Smooth muscle cell (in vitro differentiated cells): Measurements from ENCODE around the gene SAA1. TPM values are rescaled to one million over a fixed set of nuclear protein-coding genes. Genes with fewer than 3 reads are reported as not detected.

Experiments used
- DNase-seq: peaks from one replicate; lab custom pipeline; 2025; ENCODE audit not compliant: unreplicated experiment; lab: John Stamatoyannopoulos, UW
- H2AFZ ChIP-seq: fragments of 200-600 bp; sonication (generic); 2 replicates; pipeline ENCODE4 v1.6.0; 2016; ENCODE audit warnings: antibody characterized with exemption, low read depth, mild to moderate bottlenecking
- H3F3A ChIP-seq: fragments of 200-600 bp; sonication (generic); 2 replicates; pipeline ENCODE4 v1.6.0; 2017; ENCODE audit warnings: antibody characterized with exemption, low read depth
- H3K27ac ChIP-seq: fragments of 200-600 bp; sonication (generic); 2 replicates; pipeline ENCODE4 v1.5.1; 2016; ENCODE audit warnings: low read depth, mild to moderate bottlenecking
- H3K27me3 ChIP-seq: fragments of 200-600 bp; sonication (generic); 2 replicates; pipeline ENCODE4 v1.6.1; 2016; ENCODE audit warnings: low read depth, mild to moderate bottlenecking
- H3K36me3 ChIP-seq: fragments of 200-600 bp; sonication (generic); 2 replicates; pipeline ENCODE4 v1.5.1; 2016; ENCODE audit warnings: low read depth
- H3K4me1 ChIP-seq: fragments of 200-600 bp; sonication (generic); 2 replicates; pipeline ENCODE4 v1.5.1; 2016; ENCODE audit warnings: low read depth
- H3K4me2 ChIP-seq: fragments of 200-600 bp; sonication (generic); 2 replicates; pipeline ENCODE4 v1.6.0; 2016; ENCODE audit warnings: mild to moderate bottlenecking
- H3K4me3 ChIP-seq: fragments of 200-600 bp; sonication (generic); 2 replicates; pipeline ENCODE4 v1.5.1; 2016; ENCODE audit warnings: mild to moderate bottlenecking
- H3K79me2 ChIP-seq: fragments of 200-600 bp; sonication (generic); 2 replicates; pipeline ENCODE4 v1.6.0; 2016; ENCODE audit warnings: low read depth, mild to moderate bottlenecking
- H3K9ac ChIP-seq: fragments of 200-600 bp; sonication (generic); 2 replicates; pipeline ENCODE4 v1.6.0; 2016; ENCODE audit warnings: low read depth
- H3K9me3 ChIP-seq: fragments of 200-600 bp; sonication (generic); replicated peaks from 2 replicates; pipeline ENCODE4 v1.5.1; 2016; ENCODE audit warnings: low read depth
- H4K20me1 ChIP-seq: fragments of 200-600 bp; sonication (generic); 2 replicates; pipeline ENCODE4 v1.6.0; 2016; ENCODE audit warnings: low read depth
- WGBS: methylation state at CpG from one replicate; pipeline ENCODE4 v1.1.7; 2016; ENCODE audit warnings: low lambda C conversion rate; 5-methylcytosine and 5-hydroxymethylcytosine counted together
- polyA plus RNA-seq: library from polyadenylated mRNA; unstranded; fragments of >200 nt; fragmentation: Nextera tagmentation; extraction: Ambion mirVana; gene quantifications from 2 replicates; pipeline ENCODE4 v1.2.1, GENCODE V29; 2016
- small RNA-seq: library from RNA; depleted of rRNA; stranded (forward); fragments of <200 nt; gene quantifications from one replicate; pipeline ENCODE3, GENCODE V24; 2014
- total RNA-seq: library from RNA; depleted of rRNA; stranded (reverse); fragments of >200 nt; gene quantifications from 2 replicates; pipeline ENCODE4 v1.2.3, GENCODE V29; 2014
- TF ChIP-seq, protein P1 (sequence below): fragments of 200-600 bp; sonication (generic); IDR thresholded peaks from 2 replicates; pipeline ENCODE4 v1.5.1; 2017; ENCODE audit warnings: borderline replicate concordance, mild to moderate bottlenecking, antibody characterized with exemption; ENCODE audit not compliant: insufficient read depth, poor library complexity, severe bottlenecking

Gene SAA1
- total and polyA plus RNA-seq, 2 experiments from 2014 or later = 1.2 TPM; not detected in 1

DNA sequence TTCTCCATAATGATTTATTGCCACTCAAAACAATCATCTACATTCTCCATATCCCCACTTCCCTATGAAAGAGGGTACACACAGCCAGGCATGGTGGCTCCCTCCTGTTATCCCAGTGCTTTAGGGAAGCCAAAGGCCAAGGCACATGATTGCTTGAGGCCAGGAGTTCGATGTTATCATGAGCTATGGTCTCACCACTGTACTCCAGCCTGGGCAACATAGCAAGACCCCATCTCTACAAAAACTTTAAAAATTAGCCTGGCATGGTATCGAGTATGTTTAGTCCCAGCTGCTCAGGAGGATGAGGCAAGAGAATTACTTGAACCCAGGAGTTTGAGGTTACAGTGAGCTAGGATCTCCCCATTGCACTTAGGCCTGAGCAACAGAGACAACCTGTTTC lies 49.8 kb downstream of the SAA1 start:
- H3K4me2 ChIP-seq = no peak overlapping the region
- no peaks in the 10 kb centered on the region for H3K27me3 ChIP-seq
- peaks cover 7% of the 10 kb centered on the region for H3K4me1 ChIP-seq
- H3K9me3 ChIP-seq = no peaks in the 10 kb centered on the region
- H3K27ac ChIP-seq = no peak overlapping the region
- no peaks in the 10 kb centered on the region for H3K36me3 ChIP-seq
- TF ChIP-seq, protein P1, sequence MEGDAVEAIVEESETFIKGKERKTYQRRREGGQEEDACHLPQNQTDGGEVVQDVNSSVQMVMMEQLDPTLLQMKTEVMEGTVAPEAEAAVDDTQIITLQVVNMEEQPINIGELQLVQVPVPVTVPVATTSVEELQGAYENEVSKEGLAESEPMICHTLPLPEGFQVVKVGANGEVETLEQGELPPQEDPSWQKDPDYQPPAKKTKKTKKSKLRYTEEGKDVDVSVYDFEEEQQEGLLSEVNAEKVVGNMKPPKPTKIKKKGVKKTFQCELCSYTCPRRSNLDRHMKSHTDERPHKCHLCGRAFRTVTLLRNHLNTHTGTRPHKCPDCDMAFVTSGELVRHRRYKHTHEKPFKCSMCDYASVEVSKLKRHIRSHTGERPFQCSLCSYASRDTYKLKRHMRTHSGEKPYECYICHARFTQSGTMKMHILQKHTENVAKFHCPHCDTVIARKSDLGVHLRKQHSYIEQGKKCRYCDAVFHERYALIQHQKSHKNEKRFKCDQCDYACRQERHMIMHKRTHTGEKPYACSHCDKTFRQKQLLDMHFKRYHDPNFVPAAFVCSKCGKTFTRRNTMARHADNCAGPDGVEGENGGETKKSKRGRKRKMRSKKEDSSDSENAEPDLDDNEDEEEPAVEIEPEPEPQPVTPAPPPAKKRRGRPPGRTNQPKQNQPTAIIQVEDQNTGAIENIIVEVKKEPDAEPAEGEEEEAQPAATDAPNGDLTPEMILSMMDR = no peak
- H2AFZ ChIP-seq = no peak overlapping the region
- 100% methylated on average over 2 of the region's 2 CpGs for WGBS
- H4K20me1 ChIP-seq = no peaks in the 10 kb centered on the region
- H3F3A ChIP-seq = no peaks in the 10 kb centered on the region
- peaks cover 46% of the 10 kb centered on the region for H3K79me2 ChIP-seq
- no peak for DNase-seq
- no peak overlapping the region for H3K4me3 ChIP-seq
- no peak overlapping the region for H3K9ac ChIP-seq

DNA sequence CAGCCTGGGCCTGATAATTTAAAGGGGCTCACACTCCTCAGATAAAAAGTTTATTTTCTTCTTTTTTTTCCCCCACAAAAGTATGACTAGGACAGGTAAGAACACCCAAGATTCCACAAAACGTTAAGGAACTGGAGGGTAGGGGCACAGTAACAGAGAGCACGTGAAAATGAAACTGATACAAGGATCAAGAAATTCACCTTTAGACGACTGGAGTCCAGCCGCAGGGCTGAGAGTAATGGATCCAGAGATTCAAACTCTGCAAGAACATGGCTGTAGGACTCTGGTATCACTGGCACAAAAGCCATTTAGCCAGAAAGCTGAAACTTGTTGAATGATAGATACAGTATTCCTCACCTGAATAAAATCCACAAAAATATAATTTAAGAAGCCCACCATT lies 51.5 kb downstream of the SAA1 start:
- Histone ChIP-seq H3K36me3 (no peaks in the 10 kb centered on the region), H3K27me3 (no peaks in the 10 kb centered on the region), H3K4me2 (no peak overlapping the region), H3K9me3 (no peaks in the 10 kb centered on the region), H3K4me1 (peaks cover 13% of the 10 kb centered on the region), H3K79me2 (peaks cover 52% of the 10 kb centered on the region), H4K20me1 (no peaks in the 10 kb centered on the region), H3F3A (no peaks in the 10 kb centered on the region), H3K4me3 (no peak overlapping the region), H3K27ac (no peak overlapping the region), H2AFZ (no peak overlapping the region), H3K9ac (no peak overlapping the region)
- no peak for DNase-seq
- TF ChIP-seq, protein P1 = no peak
- 96% methylated on average over 4 of the region's 4 CpGs for WGBS

Small RNA genes lying within 50 kb of the gene (small RNA-seq; reads per million reads assigned to genes)
- gene RNA5SP333 (not detected), gene RNA5SP334 (not detected)

Other genes starting within 250 kb of the SAA1 start
- gene TPH1, start 220.0 kb upstream of the SAA1 start, total RNA-seq = 0.09 TPM in 1 of 2 replicates, not detected in the other
- gene TPH1, start 220.0 kb upstream of the SAA1 start, polyA plus RNA-seq = not detected in 2 replicates
- 20.0 and 22.2 TPM in 2 replicates for gene SAAL1, start 160.2 kb upstream of the SAA1 start, total RNA-seq
- 19.4 and 19.9 TPM in 2 replicates for gene SAAL1, start 160.2 kb upstream of the SAA1 start, polyA plus RNA-seq
- gene MRGPRX3, start 133.7 kb upstream of the SAA1 start, total RNA-seq = not detected in 2 replicates
- not detected in 2 replicates for gene MRGPRX3, start 133.7 kb upstream of the SAA1 start, polyA plus RNA-seq
- not detected in 2 replicates for gene MRGPRX4, start 93.4 kb upstream of the SAA1 start, total RNA-seq
- gene MRGPRX4, start 93.4 kb upstream of the SAA1 start, polyA plus RNA-seq = not detected in 2 replicates
- not detected in 2 replicates for gene SAA4, start 29.5 kb upstream of the SAA1 start, total RNA-seq
- gene SAA4, start 29.5 kb upstream of the SAA1 start, polyA plus RNA-seq = not detected in 2 replicates
- gene SAA2, start 17.6 kb upstream of the SAA1 start, total RNA-seq = not detected in 2 replicates
- gene SAA2, start 17.6 kb upstream of the SAA1 start, polyA plus RNA-seq = not detected in 2 replicates
- 13.1 and 20.2 TPM in 2 replicates for gene HPS5, start 55.9 kb downstream of the SAA1 start, total RNA-seq
- 5.5 and 7.4 TPM in 2 replicates for gene HPS5, start 55.9 kb downstream of the SAA1 start, polyA plus RNA-seq
- gene GTF2H1, start 56.3 kb downstream of the SAA1 start, total RNA-seq = 47.2 and 47.8 TPM in 2 replicates
- 22.0 and 28.3 TPM in 2 replicates for gene GTF2H1, start 56.3 kb downstream of the SAA1 start, polyA plus RNA-seq
- gene LDHA, start 128.3 kb downstream of the SAA1 start, total RNA-seq = 1,106 and 1,201 TPM in 2 replicates
- gene LDHA, start 128.3 kb downstream of the SAA1 start, polyA plus RNA-seq = 2,158 and 2,272 TPM in 2 replicates
- gene LDHC, start 146.1 kb downstream of the SAA1 start, total RNA-seq = 0.45 and 3.1 TPM in 2 replicates
- gene LDHC, start 146.1 kb downstream of the SAA1 start, polyA plus RNA-seq = 0.83 and 1.2 TPM in 2 replicates
- not detected in 2 replicates for gene LDHAL6A, start 189.6 kb downstream of the SAA1 start, total RNA-seq
- 0.06 TPM in 1 of 2 replicates, not detected in the other for gene LDHAL6A, start 189.6 kb downstream of the SAA1 start, polyA plus RNA-seq